Suprapubic skin (tissue), 2 donors: Measurements from ENCODE around the gene CADM2.

Source experiments
- EP300 ChIP-seq: sonication (generic); formaldehyde crosslinking; IDR thresholded peaks from one replicate; pipeline ENCODE4 v1.6.1; 2017; ENCODE audit warnings: antibody characterized with exemption
- POLR2A ChIP-seq, 2 donors: fragments of 450-650 bp; IDR thresholded peaks; one replicate each; pipeline ENCODE4 v1.6.1; 2017; ENCODE audit warnings: antibody characterized with exemption in 2 of 2, mild to moderate bottlenecking in 2 of 2, moderate library complexity in 2 of 2

DNA sequence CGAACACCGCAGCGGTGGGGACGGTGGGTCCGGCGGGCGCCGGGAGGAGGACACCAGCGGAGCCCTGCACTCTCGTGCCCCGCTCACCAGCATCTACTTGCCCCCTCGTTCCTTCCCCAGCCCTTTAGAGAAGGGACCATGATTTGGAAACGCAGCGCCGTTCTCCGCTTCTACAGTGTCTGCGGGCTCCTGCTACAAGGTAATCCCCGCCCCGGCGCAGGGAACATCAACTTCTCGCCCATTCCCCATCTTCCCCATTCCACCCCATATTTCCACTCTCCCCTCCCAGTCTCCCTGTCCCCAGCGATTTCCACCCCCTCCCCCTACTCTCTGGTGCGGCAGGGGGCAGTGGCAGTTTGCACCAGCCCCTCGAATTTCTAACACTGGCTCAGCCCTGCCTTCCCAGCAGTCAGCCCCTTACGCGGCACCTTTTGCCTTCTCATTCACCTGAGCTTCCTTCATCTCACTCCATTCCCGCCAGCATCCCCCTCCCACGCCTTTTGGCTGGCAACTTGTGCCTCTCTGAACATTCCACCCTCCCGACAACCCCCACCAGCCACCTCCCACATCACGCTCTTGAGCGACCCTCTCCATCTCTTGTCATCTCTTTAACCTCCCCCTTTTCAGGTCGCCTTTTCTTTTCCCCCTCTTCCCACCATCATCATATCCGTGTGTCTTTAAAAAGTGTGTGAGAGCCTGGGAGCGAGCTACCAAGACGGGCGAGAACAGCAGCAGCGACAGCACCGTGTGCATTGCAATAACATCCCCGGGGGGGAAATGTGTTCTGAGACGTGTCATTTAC, 882 bp downstream of the CADM2 start:
- no peak for TF ChIP-seq EP300
- TF ChIP-seq POLR2A (IDR thresholded peaks at IDR 0.05) = no peak
